HG03378 (cell line): Measurements from ENCODE around the gene ZC3H15.
"Not testable (repeated sequence)": the region's sequence is repeated elsewhere in the genome, so short reads cannot be mapped to it uniquely, and the experiment has no call there.

Experiments used
- ATAC-seq: cut with Tn5 transposase; IDR thresholded peaks from one replicate; pipeline ENCODE4 v1.9.1; 2021; ENCODE audit warnings: mild to moderate bottlenecking, moderate library complexity; ENCODE audit not compliant: unreplicated experiment

The ZC3H15 gene

GRCh38 chr2:186493564-186494085, 7.6 kb downstream of the ZC3H15 start:
- ATAC-seq = no peak

- ATAC-seq = no peak
Observed at GRCh38 chr2:186496401-186496800, 10.3 kb downstream of the ZC3H15 start.

DNA sequence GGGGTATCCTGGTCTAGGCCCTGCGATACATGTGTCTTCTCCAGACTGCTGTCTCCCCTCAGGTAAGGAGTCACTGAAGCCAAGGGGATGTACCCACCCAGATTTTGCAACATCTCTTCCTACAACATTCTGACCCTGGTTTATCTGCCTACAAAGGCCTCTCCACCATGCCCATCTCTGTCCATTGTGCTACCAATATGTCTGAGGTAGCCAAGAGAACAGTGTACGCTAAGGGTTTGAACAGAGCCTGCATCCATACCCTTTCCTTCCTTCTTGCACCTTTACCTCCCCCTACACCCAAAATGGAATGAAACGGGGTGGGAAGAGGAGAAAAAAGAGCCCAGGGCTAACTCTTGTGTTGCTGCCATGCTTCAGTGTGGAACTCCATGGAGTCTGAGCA, 11.9 kb downstream of the ZC3H15 start:
- ATAC-seq = no peak

DNA sequence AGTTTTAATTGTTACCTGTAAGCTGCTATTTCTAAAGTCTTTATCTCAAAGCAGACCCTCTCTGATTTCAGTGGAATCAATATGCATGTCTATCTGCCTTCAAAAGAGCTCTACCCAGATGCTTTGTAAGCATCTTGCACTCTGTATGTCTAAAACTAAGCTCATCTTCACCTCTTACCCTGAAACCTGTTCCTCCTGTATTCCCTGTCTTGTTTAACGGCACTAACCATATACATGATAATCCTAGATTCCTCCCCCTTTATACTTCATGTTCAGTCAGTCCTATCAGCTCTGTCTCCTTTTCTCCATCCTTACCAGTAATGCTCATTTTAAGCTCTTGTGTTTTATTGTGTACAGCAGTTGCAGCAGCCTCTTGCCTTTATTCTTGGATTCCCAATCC, 12.8 kb downstream of the ZC3H15 start:
- ATAC-seq = no peak

DNA sequence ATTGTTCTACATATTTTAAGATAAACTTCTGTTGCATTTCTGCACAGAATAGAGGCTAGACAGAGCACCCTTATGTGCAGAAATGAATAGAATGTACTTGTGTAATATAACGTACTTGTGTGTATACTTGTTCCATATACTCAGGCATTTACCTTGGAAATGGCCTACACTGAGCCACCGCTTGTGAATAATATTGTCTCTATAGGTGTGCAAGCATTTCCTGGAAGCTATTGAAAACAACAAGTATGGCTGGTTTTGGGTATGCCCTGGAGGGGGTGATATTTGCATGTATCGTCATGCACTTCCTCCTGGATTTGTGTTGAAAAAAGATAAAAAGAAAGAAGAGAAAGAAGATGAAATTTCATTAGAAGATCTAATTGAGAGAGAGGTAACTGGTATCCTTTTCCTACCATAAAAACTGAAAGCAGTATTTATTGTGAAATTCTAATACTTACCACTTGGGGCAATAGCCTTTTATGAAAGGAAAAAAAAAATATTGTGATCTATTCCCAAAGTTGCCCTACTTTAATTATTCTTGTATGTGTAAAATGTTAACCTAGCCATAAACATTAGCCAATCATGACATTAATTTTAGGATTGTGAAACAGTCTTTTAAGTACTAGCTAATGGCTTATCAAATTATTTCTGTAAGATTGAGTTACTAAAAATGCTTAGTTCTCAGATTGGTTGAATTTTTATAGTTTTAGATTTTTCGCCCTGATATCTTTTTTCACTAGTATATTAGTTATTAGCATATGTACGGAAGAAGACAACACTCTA, 18.0 kb downstream of the ZC3H15 start:
- peak; percentile 59 for ATAC-seq

DNA sequence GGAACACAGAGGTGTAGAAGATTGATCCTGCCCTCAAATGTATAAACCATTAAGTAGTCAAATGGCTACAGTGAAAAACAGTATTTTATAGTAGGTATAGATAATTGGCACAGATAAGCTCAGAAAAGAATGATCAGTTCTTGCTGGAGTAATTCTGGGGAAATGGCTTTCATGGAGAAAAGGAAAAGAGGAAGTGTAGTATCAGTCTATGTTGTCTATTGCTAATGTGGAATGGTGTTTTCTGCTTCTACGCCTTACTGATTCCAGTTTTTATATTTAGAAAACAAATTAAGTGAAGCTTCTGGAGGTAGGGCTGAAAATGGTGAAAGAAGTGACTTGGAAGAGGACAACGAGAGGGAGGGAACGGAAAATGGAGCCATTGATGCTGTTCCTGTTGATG, 22.2 kb downstream of the ZC3H15 start:
- ATAC-seq = no peak

- ATAC-seq = no peak
Observed at GRCh38 chr2:186515376-186515775, 29.3 kb downstream of the ZC3H15 start.

- ATAC-seq = no peak
Observed at GRCh38 chr2:186516396-186516795, 30.3 kb downstream of the ZC3H15 start.

- no peak for ATAC-seq
Observed at GRCh38 chr2:186517090-186517489, 31.0 kb downstream of the ZC3H15 start.

GRCh38 chr2:186518291-186518690, 32.2 kb downstream of the ZC3H15 start:
- ATAC-seq = no peak

DNA sequence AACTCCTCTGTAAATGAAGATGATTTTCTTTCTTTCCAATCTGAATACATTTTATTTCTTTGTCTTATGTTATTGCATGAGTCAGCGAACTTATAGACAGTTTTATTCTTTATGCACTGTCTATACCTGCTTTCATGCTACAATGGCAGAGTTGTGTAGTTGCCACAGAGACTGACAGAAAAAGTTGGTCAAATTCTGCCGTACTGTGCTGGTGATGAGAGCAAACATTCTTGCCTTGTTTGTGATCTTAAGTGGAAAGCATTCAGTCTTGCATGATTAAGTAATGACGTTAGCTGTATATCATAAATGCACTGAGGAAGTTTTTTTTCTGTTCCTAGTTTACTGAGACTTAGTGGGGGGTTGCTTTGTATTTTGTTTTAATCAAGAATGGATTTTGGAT, 32.9 kb downstream of the ZC3H15 start:
- no peak for ATAC-seq

DNA sequence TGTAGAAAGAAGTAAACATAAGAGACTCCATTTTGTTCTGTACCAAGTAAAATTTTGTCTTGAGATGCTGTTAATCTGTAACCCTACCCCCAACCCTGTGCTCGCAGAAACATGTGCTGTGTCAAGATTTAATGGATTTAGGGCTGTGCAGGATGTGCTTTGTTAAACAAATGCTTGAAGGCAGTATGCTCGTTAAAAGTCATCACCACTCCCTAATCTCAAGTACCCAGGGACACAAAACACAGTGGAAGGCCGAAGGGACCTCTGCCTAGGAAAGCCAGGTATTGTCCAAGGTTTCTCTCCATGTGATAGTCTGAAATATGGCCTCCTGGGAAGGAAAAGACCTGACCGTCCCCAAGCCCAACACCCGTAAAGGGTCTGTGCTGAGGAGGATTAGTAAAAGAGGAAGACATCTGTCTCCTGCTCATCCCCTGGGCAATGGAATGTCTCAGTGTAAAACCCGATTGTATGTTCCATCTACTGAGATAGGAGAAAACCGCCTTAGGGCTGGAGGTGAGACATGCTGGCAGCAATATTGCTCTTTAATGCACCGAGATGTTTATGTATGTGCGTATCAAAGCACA, 35.6 kb downstream of the ZC3H15 start:
- ATAC-seq = not testable (repeated sequence)

DNA sequence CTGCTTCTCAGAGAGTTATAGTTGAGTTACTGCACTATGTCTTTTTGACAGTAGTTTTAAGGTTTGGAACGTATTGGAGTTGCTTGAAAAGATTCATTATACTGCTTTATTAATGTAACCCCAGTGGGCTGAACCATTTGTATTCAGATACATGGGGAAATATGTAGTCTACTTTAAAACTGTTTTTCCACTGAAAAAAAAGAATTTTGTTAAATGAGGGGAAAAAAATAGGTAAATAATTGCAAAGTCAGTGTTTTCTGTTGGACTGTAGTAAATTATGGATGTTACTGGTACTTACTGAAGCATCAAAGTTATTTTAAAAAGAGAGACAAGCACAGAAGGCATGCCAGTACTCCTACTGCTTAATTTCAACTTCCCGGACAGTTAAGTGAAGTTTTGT, 36.4 kb downstream of the ZC3H15 start:
- ATAC-seq = no peak

GRCh38 chr2:186523791-186524190, 37.7 kb downstream of the ZC3H15 start:
- no peak for ATAC-seq

DNA sequence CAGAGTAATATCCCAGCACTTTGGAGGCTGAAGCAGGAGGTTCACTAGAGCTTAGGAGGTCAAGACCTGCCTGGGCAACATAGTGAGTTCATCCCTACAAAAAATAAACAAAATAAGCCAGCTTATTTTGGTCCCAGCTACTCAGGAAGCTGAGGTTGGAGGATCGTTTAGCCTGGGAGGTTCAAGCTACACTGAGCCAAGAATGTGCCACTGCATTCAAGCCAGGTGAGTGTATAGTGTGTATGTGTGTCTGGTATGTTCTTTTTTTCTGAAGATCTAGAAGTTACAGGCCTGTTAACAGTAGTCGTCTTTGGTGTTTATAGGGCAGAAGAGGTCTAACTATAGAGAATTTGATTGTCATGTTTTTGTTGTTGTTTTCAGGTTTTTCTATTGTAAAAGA, 40.2 kb downstream of the ZC3H15 start:
- ATAC-seq = no peak

DNA sequence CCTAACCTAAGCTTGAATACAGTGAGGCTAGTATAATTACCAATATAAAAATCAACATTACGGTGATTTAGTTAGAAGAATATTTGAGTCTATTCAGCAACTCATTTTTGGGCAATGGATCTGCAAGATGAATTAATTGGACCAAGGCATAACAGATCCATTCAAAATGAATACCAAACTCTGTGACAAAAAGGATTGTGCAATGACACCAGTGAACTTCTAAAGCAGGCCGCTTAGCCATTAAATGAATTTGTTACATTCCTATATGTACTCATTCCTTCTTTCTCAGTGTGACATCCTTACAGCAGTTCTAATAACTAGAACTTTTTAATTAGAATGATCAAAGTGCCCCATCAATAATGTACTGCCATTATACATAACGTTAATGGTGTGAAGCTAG, 44.3 kb downstream of the ZC3H15 start:
- ATAC-seq = no peak

GRCh38 chr2:186531257-186531775, 45.3 kb downstream of the ZC3H15 start:
- ATAC-seq = no peak

DNA sequence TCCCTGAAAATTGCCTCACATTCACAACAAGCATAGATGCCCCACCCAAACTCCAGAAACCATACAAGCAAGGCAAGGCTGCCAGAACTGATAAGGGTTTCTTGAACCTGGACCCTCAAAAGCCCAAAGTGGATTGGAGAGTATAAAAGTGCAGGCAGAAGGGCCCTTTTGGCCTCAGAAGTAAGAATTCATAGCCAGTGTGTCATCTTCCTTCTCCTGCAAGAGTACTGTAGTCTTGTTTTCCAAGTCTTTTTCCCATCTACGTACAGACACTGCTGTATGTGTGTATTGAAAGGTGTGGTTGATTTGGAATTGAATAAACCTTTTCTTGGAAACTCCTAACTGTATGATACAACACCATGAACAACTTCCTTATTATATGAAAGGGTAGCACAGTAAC, 46.8 kb downstream of the ZC3H15 start:
- no peak for ATAC-seq

DNA sequence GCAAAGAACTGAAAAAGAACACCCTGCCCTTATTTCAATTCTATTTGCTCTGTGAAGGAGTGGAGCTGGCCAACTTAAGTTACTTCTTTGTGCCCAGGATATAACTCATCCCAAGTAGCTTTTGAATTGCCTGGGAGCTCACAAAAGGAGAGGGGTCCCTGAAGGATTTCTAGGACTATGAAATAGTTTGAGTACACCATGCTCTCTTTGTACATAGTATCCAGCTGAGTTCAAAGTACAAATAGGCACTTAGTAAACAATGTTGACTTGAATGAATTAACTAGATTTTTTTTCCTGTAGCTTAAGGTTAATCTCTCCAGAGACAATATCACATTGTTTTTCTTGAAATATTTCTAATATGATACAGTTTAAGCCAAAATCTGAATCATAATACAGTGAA, 47.7 kb downstream of the ZC3H15 start:
- ATAC-seq = no peak

GRCh38 chr2:186534406-186534805, 48.3 kb downstream of the ZC3H15 start:
- no peak for ATAC-seq

- ATAC-seq = no peak
Observed at GRCh38 chr2:186535861-186536260, 49.8 kb downstream of the ZC3H15 start.

GRCh38 chr2:186537019-186537418, 51.0 kb downstream of the ZC3H15 start:
- no peak for ATAC-seq
